HG03280 (cell line): Measurements from ENCODE around the gene C1R.

Experiments
- ATAC-seq: cut with Tn5 transposase; IDR thresholded peaks from one replicate; pipeline ENCODE4 v1.9.1; 2021; ENCODE audit warnings: mild to moderate bottlenecking, moderate library complexity; ENCODE audit not compliant: unreplicated experiment

The C1R gene

GRCh38 chr12:7100239-7100638, 8.0 kb upstream of the C1R start:
- no peak for ATAC-seq

DNA sequence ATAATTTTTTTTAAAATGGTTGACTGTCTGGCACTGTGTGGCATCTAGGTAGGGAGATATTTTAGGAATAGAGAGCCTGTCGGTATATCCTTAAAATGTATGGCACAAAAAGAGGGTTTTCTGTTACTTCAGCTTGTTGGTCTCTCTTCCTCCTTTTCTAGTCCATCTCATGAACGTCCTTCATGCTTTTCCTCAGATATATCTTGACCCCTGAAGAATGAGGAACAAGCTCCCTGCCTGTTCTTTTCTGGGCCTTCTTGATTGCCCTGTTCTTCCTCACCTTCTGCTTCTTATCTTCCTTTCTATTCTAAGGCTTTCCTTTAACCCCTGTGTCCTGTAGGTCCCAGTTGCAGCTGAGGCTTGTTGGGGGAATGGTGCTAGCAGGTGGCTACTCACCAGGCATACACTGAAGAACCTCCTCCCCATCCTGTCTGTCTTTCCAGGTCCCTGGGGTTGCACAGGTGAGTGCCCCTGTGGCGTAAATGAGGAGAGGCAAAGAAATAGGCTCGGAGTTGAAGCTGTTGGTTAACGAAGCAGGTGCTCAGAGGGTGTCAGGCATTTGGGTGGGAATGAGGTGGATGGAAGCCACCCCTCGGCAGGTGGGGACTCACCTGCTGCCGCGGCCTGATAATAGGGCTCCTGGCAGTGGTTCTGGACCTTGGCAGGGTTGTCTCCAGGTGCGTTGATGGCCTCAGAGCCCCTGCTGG, 7.2 kb upstream of the C1R start:
- no peak for ATAC-seq

DNA sequence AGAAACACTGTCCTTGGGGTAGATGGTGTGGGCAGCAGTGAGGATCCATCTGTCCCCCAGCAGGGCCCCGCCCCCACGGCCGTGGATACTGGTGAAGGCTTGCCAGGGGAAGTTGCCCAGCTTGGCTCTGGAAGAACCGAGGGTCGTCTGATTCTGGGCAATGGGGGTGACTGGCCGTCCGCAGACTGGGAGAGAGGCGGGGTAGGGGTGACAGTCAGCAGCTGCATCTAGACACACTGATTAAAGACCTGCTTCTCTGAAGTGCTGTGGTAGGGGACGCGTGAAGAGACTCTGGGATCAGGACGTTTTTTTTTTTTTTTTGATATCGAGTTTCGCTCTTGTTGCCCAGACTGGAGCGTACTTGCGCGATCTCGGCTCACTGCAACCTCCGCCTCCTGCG, 4.7 kb upstream of the C1R start:
- no peak for ATAC-seq

DNA sequence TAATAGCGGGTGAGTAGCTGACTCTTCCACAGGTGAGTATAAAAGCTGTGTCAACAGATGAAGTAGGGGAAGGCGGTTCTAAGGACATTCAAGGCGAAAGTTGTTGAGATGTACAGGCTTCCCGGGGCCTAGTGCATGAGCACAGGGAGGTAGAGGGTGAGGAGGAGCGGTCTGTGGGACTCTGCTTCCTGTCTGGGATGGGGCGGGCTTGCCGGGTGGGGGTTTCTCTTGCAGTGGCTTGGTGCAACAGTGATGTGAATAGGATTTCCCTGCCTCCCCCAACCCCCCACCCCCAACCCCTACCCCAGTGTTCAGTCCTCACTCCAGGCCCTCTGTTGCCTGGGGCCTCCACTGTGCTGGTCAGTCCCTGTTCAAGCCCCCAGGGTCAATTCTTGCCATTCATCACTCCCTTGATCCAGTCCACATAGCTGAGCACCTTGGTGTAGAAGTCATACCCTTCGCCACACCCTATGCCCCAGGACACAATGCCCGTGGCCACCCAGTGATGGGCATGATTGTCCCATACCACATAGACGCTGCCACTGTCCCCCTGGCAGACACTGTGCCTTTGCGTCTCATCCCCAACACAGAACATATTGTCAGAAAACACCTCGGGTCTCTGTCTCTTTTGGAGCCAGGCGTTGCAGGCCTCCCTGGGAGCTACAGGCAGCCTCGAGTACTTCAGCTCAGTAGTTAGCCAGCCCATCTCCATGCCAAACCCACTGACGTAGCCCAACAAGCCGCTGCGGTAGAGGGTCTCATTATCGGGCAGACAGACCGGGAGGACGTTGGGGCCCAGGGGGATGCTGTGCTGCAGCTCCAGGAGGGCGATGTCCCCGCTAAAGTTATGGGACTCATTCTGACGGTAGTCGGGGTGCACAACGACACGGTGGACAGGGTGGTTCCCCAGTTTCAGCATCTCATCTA, 4.0 kb upstream of the C1R start:
- ATAC-seq: no peak

GRCh38 chr12:7093892-7094291, 1.6 kb upstream of the C1R start:
- ATAC-seq: no peak

- no peak for ATAC-seq
Measured at GRCh38 chr12:7093486-7093885, 1.2 kb upstream of the C1R start.

DNA sequence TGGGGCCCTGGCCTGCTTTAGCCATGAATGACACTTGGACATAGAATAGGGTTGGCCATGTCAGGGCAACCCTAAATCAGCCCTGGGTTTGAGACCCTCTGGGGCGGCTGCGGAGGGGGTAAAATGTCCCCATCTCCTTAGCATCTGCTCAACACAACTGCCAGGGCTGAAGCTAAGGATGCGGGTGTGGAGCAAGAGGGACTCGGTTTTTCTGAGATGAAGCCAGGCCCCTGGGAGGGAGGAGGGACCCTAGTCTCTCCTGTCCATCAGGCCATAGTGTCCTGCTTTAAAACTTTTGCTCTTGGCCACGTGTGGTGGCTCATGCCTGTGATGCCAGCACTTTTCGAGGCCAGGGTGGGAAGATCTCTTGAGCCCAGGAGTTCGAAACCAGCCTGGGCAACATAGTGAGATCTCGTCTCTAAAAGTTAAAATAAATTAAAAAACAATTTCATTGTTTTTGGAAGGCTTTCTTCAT, 778 bp upstream of the C1R start:
- no peak for ATAC-seq

DNA sequence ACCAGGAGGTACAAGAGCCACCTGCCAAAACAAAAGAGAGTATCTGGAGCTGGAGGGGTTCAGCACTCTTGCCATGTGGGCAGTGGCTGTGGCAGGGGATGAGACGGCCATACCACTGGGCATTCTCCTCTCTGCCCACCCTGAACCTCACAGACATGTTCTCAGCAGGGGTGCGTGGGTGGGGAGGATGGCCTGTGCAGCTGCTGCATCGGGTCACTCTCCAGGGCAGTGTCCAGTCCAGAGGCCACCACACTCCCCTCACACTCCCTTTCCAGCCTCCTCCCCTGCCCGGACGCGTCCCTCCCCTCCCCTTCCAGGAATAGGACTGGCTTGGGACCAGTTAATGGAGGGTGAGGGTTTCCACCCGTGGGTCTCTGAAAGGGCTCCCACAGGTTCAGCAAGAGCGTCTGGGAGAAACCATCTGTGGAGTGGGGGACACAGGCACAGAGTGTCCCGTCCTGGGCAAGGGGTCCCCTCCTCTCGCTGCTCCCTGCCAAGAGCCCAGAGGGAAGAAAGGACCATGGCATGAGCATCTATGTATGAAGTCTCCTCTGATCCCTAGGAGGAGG, 501 bp downstream of the C1R start:
- ATAC-seq: no peak

GRCh38 chr12:7091171-7091570, 1.1 kb downstream of the C1R start:
- ATAC-seq: no peak

DNA sequence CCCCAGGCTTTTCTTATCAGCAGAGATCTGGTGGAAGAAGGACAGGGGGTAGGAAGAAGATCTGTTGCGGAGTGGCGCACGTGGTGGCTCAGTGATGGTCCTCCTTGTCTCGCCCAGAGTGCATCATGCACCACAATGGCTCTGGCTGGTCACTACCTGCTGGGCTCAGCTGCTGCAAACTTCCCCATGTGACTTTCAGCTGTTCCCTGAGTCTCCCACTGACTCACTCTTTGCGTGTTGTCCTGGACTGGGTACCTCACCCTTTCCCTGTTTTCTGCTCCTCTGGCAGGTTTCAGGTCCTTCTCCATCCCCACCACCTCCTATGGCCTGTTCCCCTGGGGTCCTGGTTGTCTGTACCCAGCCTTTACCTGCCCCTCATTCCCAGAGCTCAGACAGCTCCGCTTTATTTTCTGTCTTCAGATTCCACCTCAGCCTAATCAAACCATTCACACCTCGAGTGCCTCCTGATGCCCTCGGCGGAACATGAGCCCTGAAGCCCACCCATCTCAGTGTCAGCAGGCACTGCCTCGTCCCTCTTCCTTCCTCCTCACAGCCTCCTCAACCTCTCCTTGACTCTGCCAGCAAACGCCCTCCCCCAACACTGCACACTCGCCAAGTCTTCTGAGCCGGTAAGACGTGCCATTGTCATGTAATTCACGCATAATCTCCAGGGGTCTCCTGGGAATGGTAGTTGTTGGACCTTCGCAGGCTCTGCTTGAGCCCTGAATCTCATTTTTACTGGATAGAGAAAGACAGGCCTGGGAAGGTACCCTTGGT, 1.8 kb downstream of the C1R start:
- no peak for ATAC-seq

DNA sequence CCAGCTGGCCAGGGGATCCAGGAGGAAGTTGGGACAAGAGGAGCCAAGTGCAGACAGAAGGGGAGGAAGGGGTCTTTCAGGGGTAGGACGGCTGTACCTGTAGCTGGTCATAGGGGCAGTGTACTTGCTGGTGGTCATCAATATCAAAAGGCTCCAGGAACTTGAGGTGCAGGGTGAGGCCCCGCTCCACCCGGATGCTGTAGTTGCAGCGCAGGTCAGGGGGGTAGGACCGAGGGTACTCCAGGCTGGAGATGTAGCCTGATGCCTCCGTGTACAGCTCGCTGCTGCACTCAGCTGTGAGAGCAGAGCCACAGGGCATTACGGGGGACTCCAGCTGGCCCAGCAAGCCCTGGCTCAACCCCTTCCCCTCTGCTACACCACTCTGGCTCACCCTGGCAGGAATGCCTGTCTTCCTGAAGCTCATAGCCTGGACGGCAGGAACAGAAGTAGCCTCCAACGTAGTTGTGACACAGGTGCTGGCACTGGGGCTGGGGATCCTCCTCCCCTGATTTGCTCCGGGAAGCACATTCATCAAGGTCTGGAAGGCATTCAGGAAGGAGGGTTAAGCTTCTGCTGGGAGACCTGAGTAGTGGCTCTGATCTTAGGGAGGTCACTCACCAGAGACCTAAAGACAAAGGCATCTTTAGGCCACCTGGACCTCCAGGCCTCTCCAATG, 2.9 kb downstream of the C1R start:
- no peak for ATAC-seq

DNA sequence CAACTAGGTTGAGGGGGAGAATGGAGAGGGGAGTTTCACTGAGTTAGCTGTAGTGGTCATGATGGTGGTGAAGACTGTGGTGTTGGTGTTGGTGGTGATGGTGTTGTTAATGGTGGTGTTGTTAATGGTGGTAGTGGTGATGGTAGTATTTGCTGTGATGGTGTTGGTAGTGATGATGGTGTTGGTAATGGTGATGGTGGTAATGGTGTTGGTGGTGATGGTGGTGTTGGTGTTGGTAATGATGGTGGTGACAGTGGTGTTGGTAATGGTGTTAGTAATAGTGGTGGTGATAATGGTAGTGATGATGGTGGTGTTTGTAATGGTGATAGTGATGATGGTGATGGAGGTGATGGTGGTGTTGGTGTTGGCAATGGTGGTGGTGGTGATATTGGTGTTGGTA, 9.1 kb downstream of the C1R start:
- ATAC-seq: no peak

DNA sequence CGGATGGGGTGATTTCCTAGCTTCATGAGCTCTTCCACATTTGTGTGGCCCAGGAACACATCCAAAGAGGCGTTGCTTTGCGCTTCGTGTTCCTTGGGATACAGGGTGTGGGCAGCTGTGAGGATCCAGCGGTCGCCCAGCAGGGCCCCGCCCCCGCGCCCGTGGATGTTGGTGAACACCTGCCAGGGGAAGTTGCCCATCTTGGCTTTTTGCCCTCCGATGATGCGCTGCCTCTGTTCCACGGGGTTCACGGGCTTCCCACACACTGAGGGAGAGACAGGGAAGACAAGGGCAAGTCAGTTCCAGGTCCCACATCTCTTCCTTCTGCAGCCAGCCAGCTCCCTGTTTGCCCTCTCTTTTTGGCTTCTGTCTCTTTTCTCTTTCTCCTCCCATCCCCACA, 11.2 kb downstream of the C1R start:
- no peak for ATAC-seq

- ATAC-seq: no peak
Measured at GRCh38 chr12:7079826-7080125, 12.5 kb downstream of the C1R start.

DNA sequence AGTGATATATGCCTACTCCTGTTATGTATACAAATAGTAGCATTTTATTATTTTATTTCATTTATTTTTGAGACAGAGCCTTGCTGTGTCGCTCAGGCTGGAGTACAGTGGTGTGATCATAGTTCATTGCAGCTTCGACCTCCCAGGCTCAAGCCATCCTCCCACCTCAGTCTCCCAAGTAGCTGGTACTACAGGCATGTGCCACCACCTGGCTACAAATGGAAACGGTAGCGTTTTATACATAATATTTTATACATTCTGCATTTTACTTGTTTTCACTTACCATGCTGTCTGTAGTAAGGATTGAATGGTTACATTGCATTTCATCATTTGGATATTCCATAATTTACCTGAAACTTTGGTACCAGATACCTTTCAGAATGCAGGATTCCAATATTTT, 14.1 kb downstream of the C1R start:
- no peak for ATAC-seq

- ATAC-seq: no peak
Measured at GRCh38 chr12:7076493-7076892, 15.8 kb downstream of the C1R start.

GRCh38 chr12:7075939-7076338, 16.3 kb downstream of the C1R start:
- ATAC-seq: no peak

DNA sequence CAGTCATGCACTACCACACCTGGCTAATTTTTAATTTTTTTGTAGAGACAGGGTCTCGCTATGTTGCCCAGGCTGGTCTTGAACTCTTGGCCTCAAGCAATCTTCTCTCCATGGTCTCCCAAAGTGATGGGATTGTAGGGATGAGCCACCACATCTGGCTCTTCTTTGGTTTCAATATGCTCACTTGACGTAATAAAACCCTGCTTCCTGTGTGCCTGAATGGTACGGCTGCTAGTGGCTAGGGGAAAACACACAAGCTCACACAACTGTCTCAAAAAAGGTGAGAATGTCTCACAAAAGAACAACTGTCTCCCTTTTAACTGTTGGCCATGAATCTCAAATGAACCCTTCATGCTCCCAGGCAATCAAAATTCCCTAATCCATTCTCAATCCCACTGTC, 16.7 kb downstream of the C1R start:
- ATAC-seq: no peak

- no peak for ATAC-seq
Measured at GRCh38 chr12:7073946-7074345, 18.3 kb downstream of the C1R start.

DNA sequence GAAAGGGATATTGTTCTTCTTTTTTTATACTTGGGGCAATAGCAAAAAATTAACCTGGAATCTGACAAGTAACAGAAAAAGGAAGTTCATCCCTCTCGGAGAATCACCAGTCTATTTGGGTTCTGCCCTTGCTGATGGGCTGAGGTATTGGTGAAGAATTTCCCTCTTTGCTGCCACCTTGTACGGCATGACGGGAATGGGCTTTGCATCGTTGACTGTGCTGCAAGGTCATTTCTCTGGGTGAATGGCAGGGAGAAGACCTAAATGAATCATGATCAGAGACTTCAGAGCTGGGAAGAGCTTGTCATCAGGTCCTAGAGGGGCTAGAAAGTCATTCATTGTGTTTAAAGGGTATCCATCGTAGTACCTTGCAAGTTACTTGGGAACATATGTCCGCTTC, 19.7 kb downstream of the C1R start:
- no peak for ATAC-seq

GRCh38 chr12:7072035-7072434, 20.2 kb downstream of the C1R start:
- no peak for ATAC-seq
